OCI-LY1 (cell line): Measurements from ENCODE around the gene NEUROG2.

Experiments used
- EZH2 ChIP-seq: fragments of 200-600 bp; sonication (generic), shearing (Covaris generic); IDR thresholded peaks from 2 replicates; pipeline ENCODE4 v1.8.0; 2017; ENCODE audit warnings: borderline replicate concordance, mixed run types, mild to moderate bottlenecking, antibody characterized with exemption, low read length, moderate library complexity, mixed read lengths
- TF ChIP-seq, protein P1 (sequence below): fragments of 200-600 bp; sonication (generic), shearing (Covaris generic); IDR thresholded peaks from 2 replicates; pipeline ENCODE4 v1.5.1; 2017; ENCODE audit warnings: mild to moderate bottlenecking, antibody characterized with exemption, low read length, moderate library complexity, mixed read lengths

GRCh38 chr4:112545346-112545745, 29.4 kb upstream of the NEUROG2 start:
- TF ChIP-seq EZH2, result no peak
- TF ChIP-seq, protein P1, sequence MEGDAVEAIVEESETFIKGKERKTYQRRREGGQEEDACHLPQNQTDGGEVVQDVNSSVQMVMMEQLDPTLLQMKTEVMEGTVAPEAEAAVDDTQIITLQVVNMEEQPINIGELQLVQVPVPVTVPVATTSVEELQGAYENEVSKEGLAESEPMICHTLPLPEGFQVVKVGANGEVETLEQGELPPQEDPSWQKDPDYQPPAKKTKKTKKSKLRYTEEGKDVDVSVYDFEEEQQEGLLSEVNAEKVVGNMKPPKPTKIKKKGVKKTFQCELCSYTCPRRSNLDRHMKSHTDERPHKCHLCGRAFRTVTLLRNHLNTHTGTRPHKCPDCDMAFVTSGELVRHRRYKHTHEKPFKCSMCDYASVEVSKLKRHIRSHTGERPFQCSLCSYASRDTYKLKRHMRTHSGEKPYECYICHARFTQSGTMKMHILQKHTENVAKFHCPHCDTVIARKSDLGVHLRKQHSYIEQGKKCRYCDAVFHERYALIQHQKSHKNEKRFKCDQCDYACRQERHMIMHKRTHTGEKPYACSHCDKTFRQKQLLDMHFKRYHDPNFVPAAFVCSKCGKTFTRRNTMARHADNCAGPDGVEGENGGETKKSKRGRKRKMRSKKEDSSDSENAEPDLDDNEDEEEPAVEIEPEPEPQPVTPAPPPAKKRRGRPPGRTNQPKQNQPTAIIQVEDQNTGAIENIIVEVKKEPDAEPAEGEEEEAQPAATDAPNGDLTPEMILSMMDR, result no peak
